ENCODE results near the gene NFKBIB. TPM values are rescaled to one million over a fixed set of nuclear protein-coding genes. Genes with fewer than 3 reads are reported as not detected.
A peak's percentile ranks its signal among the peaks of the same experiment; 100 is the strongest.

NFKBIB gene
- total and polyA plus RNA-seq, 2 of the 13 experiments (the other 11 are each of a cell fraction or from before 2014, with no cell fraction given), result 8.6 to 14.9 TPM

DNA sequence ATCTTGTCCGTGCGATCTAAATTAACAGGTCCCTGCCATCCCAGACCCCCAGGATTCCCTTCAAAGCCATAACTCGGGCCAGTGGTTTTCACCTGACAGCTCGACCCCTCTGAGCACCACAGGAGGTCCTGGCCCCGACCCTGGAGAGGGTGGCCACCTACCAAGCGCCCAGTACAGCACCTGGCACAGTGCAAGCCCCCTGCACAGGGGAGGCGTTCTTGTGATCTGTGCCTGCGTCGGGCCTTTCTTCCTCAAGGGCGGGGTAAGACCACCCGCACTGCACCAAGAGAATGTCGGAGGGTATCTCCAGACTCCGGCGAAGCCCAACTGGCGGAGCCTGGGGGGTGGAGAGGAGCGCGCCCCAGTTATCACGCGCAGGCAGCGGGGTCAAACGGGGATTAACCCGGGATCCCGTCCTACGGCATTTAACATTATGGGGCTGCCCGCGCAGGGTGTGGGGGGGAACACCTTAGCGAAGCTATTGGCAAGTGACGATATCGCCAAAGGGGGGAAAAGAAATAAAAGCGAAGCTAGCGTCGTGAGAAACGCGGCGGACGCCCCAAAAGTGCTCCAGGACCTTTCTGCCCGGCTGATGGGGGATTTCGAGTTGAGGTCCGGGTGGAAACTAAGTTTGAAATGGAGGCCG lies 48.7 kb upstream of the NFKBIB start (continued):
- TF ChIP-seq, protein P1, sequence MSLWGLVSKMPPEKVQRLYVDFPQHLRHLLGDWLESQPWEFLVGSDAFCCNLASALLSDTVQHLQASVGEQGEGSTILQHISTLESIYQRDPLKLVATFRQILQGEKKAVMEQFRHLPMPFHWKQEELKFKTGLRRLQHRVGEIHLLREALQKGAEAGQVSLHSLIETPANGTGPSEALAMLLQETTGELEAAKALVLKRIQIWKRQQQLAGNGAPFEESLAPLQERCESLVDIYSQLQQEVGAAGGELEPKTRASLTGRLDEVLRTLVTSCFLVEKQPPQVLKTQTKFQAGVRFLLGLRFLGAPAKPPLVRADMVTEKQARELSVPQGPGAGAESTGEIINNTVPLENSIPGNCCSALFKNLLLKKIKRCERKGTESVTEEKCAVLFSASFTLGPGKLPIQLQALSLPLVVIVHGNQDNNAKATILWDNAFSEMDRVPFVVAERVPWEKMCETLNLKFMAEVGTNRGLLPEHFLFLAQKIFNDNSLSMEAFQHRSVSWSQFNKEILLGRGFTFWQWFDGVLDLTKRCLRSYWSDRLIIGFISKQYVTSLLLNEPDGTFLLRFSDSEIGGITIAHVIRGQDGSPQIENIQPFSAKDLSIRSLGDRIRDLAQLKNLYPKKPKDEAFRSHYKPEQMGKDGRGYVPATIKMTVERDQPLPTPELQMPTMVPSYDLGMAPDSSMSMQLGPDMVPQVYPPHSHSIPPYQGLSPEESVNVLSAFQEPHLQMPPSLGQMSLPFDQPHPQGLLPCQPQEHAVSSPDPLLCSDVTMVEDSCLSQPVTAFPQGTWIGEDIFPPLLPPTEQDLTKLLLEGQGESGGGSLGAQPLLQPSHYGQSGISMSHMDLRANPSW (CRISPR knock-in tag; IDR thresholded peaks at IDR 0.05; ENCODE audit: borderline replicate concordance), result 0 out of 2 replicates have a peak, but pooled peaks have one; percentile 62
- TF ChIP-seq DMAP1 (CRISPR knock-in tag; IDR thresholded peaks at IDR 0.05), result peak; percentile 6; the same call in 1 of the 2 replicates
- TF ChIP-seq RFX1 (IDR thresholded peaks at IDR 0.05), result no peak
- TF ChIP-seq MED1 (CRISPR knock-in tag; IDR thresholded peaks at IDR 0.05), result 0 out of 2 replicates have a peak, but pooled peaks have one; percentile 0
- TF ChIP-seq, protein P2, sequence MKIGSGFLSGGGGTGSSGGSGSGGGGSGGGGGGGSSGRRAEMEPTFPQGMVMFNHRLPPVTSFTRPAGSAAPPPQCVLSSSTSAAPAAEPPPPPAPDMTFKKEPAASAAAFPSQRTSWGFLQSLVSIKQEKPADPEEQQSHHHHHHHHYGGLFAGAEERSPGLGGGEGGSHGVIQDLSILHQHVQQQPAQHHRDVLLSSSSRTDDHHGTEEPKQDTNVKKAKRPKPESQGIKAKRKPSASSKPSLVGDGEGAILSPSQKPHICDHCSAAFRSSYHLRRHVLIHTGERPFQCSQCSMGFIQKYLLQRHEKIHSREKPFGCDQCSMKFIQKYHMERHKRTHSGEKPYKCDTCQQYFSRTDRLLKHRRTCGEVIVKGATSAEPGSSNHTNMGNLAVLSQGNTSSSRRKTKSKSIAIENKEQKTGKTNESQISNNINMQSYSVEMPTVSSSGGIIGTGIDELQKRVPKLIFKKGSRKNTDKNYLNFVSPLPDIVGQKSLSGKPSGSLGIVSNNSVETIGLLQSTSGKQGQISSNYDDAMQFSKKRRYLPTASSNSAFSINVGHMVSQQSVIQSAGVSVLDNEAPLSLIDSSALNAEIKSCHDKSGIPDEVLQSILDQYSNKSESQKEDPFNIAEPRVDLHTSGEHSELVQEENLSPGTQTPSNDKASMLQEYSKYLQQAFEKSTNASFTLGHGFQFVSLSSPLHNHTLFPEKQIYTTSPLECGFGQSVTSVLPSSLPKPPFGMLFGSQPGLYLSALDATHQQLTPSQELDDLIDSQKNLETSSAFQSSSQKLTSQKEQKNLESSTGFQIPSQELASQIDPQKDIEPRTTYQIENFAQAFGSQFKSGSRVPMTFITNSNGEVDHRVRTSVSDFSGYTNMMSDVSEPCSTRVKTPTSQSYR (CRISPR knock-in tag; IDR thresholded peaks at IDR 0.05; ENCODE audit: borderline replicate concordance), result 0 out of 2 replicates have a peak, but pooled peaks have one; percentile 11
- no peak for TF ChIP-seq KAT2B (IDR thresholded peaks at IDR 0.05; ENCODE audit: borderline replicate concordance, low read depth, low read length)
- TF ChIP-seq, protein P3, sequence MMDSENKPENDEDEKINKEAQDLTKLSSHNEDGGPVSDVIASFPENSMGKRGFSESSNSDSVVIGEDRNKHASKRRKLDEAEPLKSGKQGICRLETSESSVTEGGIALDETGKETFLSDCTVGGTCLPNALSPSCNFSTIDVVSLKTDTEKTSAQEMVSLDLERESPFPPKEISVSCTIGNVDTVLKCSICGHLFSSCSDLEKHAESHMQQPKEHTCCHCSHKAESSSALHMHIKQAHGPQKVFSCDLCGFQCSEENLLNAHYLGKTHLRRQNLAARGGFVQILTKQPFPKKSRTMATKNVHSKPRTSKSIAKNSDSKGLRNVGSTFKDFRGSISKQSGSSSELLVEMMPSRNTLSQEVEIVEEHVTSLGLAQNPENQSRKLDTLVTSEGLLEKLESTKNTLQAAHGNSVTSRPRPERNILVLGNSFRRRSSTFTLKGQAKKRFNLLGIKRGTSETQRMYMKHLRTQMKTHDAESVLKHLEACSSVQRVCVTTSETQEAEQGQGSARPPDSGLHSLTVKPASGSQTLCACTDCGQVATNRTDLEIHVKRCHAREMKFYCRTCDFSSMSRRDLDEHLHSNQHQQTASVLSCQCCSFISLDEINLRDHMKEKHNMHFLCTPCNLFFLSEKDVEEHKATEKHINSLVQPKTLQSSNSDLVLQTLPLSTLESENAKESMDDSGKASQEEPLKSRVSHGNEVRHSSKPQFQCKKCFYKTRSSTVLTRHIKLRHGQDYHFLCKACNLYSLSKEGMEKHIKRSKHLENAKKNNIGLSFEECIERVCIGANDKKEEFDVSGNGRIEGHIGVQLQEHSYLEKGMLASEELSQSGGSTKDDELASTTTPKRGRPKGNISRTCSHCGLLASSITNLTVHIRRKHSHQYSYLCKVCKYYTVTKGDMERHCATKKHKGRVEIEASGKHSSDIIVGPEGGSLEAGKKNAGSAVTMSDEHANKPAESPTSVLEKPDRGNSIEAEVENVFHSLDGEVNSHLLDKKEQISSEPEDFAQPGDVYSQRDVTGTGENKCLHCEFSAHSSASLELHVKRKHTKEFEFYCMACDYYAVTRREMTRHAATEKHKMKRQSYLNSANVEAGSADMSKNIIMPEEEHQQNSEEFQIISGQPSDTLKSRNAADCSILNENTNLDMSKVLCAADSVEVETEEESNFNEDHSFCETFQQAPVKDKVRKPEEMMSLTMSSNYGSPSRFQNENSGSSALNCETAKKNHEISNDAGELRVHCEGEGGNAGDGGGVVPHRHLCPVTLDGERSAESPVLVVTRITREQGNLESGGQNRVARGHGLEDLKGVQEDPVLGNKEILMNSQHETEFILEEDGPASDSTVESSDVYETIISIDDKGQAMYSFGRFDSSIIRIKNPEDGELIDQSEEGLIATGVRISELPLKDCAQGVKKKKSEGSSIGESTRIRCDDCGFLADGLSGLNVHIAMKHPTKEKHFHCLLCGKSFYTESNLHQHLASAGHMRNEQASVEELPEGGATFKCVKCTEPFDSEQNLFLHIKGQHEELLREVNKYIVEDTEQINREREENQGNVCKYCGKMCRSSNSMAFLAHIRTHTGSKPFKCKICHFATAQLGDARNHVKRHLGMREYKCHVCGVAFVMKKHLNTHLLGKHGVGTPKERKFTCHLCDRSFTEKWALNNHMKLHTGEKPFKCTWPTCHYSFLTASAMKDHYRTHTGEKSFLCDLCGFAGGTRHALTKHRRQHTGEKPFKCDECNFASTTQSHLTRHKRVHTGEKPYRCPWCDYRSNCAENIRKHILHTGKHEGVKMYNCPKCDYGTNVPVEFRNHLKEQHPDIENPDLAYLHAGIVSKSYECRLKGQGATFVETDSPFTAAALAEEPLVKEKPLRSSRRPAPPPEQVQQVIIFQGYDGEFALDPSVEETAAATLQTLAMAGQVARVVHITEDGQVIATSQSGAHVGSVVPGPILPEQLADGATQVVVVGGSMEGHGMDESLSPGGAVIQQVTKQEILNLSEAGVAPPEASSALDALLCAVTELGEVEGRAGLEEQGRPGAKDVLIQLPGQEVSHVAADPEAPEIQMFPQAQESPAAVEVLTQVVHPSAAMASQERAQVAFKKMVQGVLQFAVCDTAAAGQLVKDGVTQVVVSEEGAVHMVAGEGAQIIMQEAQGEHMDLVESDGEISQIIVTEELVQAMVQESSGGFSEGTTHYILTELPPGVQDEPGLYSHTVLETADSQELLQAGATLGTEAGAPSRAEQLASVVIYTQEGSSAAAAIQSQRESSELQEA (CRISPR knock-in tag; IDR thresholded peaks at IDR 0.05; ENCODE audit: not compliant biosample characterization), result peak; percentile 34
- no peak for TF ChIP-seq JUNB (CRISPR knock-in tag; IDR thresholded peaks at IDR 0.05; ENCODE audit: borderline replicate concordance)
- no peak for TF ChIP-seq GZF1 (CRISPR knock-in tag; IDR thresholded peaks at IDR 0.05)
- TF ChIP-seq ZNF883 (CRISPR knock-in tag; IDR thresholded peaks at IDR 0.05; ENCODE audit: not compliant biosample characterization), result peak; percentile 58
- TF ChIP-seq ZNF605 (CRISPR knock-in tag; IDR thresholded peaks at IDR 0.05), result peak; percentile 33; the same call in 1 of the 2 replicates
- peak; percentile 28; the same call in 1 of the 2 replicates for TF ChIP-seq SNAI1 (CRISPR knock-in tag; IDR thresholded peaks at IDR 0.05; ENCODE audit: borderline replicate concordance)
- TF ChIP-seq, protein P4, sequence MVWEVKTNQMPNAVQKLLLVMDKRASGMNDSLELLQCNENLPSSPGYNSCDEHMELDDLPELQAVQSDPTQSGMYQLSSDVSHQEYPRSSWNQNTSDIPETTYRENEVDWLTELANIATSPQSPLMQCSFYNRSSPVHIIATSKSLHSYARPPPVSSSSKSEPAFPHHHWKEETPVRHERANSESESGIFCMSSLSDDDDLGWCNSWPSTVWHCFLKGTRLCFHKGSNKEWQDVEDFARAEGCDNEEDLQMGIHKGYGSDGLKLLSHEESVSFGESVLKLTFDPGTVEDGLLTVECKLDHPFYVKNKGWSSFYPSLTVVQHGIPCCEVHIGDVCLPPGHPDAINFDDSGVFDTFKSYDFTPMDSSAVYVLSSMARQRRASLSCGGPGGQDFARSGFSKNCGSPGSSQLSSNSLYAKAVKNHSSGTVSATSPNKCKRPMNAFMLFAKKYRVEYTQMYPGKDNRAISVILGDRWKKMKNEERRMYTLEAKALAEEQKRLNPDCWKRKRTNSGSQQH (CRISPR knock-in tag; IDR thresholded peaks at IDR 0.05; ENCODE audit: low read depth), result no peak
